Right lobe of liver (tissue), 6 donors: Measurements from ENCODE around the gene QPCT. TPM values are rescaled to one million over a fixed set of nuclear protein-coding genes. Genes with fewer than 3 reads are reported as not detected.

Source experiments
- ATAC-seq, 4 donors: fragments of 200-7000 bp; cut with Tn5 transposase; one replicate each; pipeline ENCODE4 v1.9.1; 2020; ENCODE audit warnings: mild to moderate bottlenecking in 4 of 4, moderate library complexity in 4 of 4
- DNase-seq, 3 donors: peaks; one replicate each; pipeline ENCODE4 v3.0.0-alpha.2; 2020
- H3K27ac ChIP-seq, 3 donors: fragments of 200-600 bp; one replicate each; pipeline ENCODE4 v1.8.0; 2022
- H3K27me3 ChIP-seq, 2 donors: fragments of 200-600 bp; one replicate each; pipeline ENCODE4 v1.8.0; 2022
- H3K36me3 ChIP-seq, 4 donors: fragments of 200-600 bp; sonication (generic) in 1 of 4; one replicate each; pipeline versions ENCODE4 v1.5.1 to v1.8.0; 2017 to 2022; ENCODE audit warnings: control low read depth in 1 of 4
- H3K4me1 ChIP-seq, 4 donors: fragments of 200-600 bp; sonication (generic) in 1 of 4; one replicate each; pipeline versions ENCODE4 v1.5.1 to v1.8.0; 2017 to 2022; ENCODE audit warnings: control low read depth in 1 of 4
- H3K4me3 ChIP-seq, 3 donors: fragments of 200-600 bp; one replicate each; pipeline ENCODE4 v1.8.0; 2022
- H3K9me3 ChIP-seq, 4 donors: fragments of 200-600 bp; sonication (generic) in 1 of 4; one replicate each; pipeline versions ENCODE4 v1.5.1 to v1.8.0; 2017 to 2022; ENCODE audit warnings: control low read depth in 1 of 4
- POLR2A ChIP-seq: fragments of 450-650 bp; IDR thresholded peaks from one replicate; pipeline ENCODE4 v1.6.1; 2017; ENCODE audit warnings: antibody characterized with exemption, mild to moderate bottlenecking
- WGBS: methylation state at CpG from one replicate; pipeline ENCODE4 v1.1.6; 2018; ENCODE audit warnings: low coverage, low lambda C conversion rate; ENCODE audit not compliant: insufficient coverage; ENCODE audit errors: missing lambda C conversion rate; 5-methylcytosine and 5-hydroxymethylcytosine counted together
- intact Hi-C, 2 donors: fragments of 100-400 bp; cut with DNase I; formaldehyde crosslinking; loops; one replicate each; pipeline versions ENCODE4 v1.11.2 to v1.14.1; 2022
- total RNA-seq, 6 experiments: library from RNA; depleted of rRNA in 2 of 6; stranded (reverse); fragments of >200 nt in 2 of 6; fragmentation: NEBNext Ultra II Directional in 3 of 6; extraction: Animal tissue kit (Norgen Biotek cat#: 25700) in 3 of 6; gene quantifications; one replicate each; pipeline versions ENCODE4 v1.1.0 to v1.2.4, GENCODE V29; 2016 to 2023
- TF ChIP-seq, protein P1 (sequence below), 4 donors: fragments of 200-600 bp in 3 of 4; fragments of 450-650 bp in 1 of 4; IDR thresholded peaks; one replicate each; pipeline versions ENCODE4 v1.5.1 to v1.8.0; 2016 to 2022; ENCODE audit warnings: antibody characterized with exemption in 4 of 4, mild to moderate bottlenecking in 2 of 4
- donor health status: DM: no; HTN: yes; CAD: no.
- donor health status: DM: no; HTN: no; CAD: no.
- donor health status: DM: no; HTN: no; CAD: no.
- donor health status: DM: no; HTN: yes; CAD: no.
- donor health status: DM: no; HTN: yes; CAD: no.

The QPCT gene
- total RNA-seq, 6 experiments from 2014 or later, result 0.55 to 1.5 (median 1.1) TPM

- Histone ChIP-seq H3K4me1 (no peaks in the 10 kb centered on the region), H3K36me3 (no peaks in the 10 kb centered on the region), H3K9me3 (no peaks in the 10 kb centered on the region), H3K27me3 (no peaks in the 10 kb centered on the region), H3K4me3 (no peak overlapping the region), H3K27ac (no peak overlapping the region)
- intact Hi-C loops, result no loop called here
- ATAC-seq (no peak), DNase-seq (no peak)
- TF ChIP-seq, protein P1, sequence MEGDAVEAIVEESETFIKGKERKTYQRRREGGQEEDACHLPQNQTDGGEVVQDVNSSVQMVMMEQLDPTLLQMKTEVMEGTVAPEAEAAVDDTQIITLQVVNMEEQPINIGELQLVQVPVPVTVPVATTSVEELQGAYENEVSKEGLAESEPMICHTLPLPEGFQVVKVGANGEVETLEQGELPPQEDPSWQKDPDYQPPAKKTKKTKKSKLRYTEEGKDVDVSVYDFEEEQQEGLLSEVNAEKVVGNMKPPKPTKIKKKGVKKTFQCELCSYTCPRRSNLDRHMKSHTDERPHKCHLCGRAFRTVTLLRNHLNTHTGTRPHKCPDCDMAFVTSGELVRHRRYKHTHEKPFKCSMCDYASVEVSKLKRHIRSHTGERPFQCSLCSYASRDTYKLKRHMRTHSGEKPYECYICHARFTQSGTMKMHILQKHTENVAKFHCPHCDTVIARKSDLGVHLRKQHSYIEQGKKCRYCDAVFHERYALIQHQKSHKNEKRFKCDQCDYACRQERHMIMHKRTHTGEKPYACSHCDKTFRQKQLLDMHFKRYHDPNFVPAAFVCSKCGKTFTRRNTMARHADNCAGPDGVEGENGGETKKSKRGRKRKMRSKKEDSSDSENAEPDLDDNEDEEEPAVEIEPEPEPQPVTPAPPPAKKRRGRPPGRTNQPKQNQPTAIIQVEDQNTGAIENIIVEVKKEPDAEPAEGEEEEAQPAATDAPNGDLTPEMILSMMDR (IDR thresholded peaks at IDR 0.05), result no peak
- no peak for TF ChIP-seq POLR2A
- 53% methylated on average over 2 of the region's 2 CpGs for WGBS
These were observed 11.2 kb upstream of the QPCT start for GRCh38 chr2:37333256-37333655.

- no peak overlapping the region for H3K27ac ChIP-seq
- no peaks in the 10 kb centered on the region for H3K27me3 ChIP-seq
- no peaks in the 10 kb centered on the region for H3K9me3 ChIP-seq
- WGBS, result 88% methylated on average over 2 of the region's 2 CpGs
- TF ChIP-seq POLR2A, result no peak
- TF ChIP-seq, protein P1 (IDR thresholded peaks at IDR 0.05), result no peak
- H3K36me3 ChIP-seq, result no peaks in the 10 kb centered on the region
- ATAC-seq (no peak), DNase-seq (no peak)
- H3K4me1 ChIP-seq, result no peaks in the 10 kb centered on the region
- intact Hi-C loops, result no loop called here
- no peak overlapping the region for H3K4me3 ChIP-seq
These were observed 8.8 kb upstream of the QPCT start for GRCh38 chr2:37335604-37336003.

GRCh38 chr2:37337620-37338280, 6.7 kb upstream of the QPCT start:
- intact Hi-C loops, result no loop called here
- ATAC-seq, result no peak
- Histone ChIP-seq H3K27me3 (no peaks in the 10 kb centered on the region), H3K4me1 (no peaks in the 10 kb centered on the region), H3K4me3 (no peak overlapping the region), H3K36me3 (no peaks in the 10 kb centered on the region), H3K9me3 (no peaks in the 10 kb centered on the region), H3K27ac (no peak overlapping the region)
- no peak for DNase-seq
- WGBS, result 74% methylated on average over 7 of the region's 7 CpGs
- TF ChIP-seq, protein P1 (IDR thresholded peaks at IDR 0.05), result no peak
- TF ChIP-seq POLR2A, result no peak

- H3K36me3 ChIP-seq, result no peaks in the 10 kb centered on the region
- ATAC-seq (no peak), DNase-seq (no peak)
- WGBS, result 86% methylated on average over 4 of the region's 4 CpGs
- no peak overlapping the region for H3K4me3 ChIP-seq
- H3K4me1 ChIP-seq, result peaks cover 0 to 7% (median 0%) of the 10 kb centered on the region in 4 donors
- intact Hi-C loops, result no loop called here
- no peak overlapping the region for H3K27ac ChIP-seq
- H3K27me3 ChIP-seq, result no peaks in the 10 kb centered on the region
- H3K9me3 ChIP-seq, result no peaks in the 10 kb centered on the region
- no peak for TF ChIP-seq POLR2A
- TF ChIP-seq, protein P1 (IDR thresholded peaks at IDR 0.05), result no peak
These were observed 5.5 kb upstream of the QPCT start for GRCh38 chr2:37338933-37339332.
